Measurements from ENCODE around the gene ANKRD24. TPM values are rescaled to one million over a fixed set of nuclear protein-coding genes. Genes with fewer than 3 reads are reported as not detected.

Gene ANKRD24
- total and polyA plus RNA-seq, 2 of the 13 experiments (the other 11 are each of a cell fraction or from before 2014, with no cell fraction given): 0.13 to 0.24 TPM

DNA sequence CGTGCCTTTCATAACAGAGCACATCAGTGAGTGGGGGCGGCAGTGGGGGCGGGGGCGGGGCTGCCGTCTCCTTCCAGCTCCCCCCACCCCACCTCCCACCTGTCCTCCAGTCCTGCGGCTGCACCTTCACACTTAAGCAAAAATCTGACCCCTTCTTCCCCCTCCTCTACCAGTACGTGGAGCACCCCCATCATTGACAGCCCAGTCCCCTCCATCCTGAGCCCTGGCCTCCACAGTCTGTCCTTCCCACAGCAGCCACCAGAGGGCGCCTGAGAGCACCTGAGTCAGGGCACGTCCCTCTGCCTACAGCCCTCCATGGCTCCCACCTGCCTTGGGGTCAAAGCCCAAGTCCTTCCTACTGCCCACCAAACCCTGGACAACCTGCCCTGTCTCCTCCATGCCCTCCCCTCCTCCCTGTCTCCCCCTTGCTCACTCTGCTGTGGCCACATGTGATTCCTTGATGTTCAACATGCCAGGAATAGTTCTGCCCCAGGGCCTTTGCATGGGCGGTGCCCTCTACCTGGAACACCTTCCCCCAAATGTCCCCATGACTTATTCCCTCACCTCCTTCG is 50.9 kb downstream of the ANKRD24 start (continued):
- peak; percentile 45; the same call in 1 of the 2 replicates for TF ChIP-seq MTA1 (CRISPR knock-in tag; IDR thresholded peaks at IDR 0.05; ENCODE audit: borderline replicate concordance)
- TF ChIP-seq NPAS2 (CRISPR knock-in tag; IDR thresholded peaks at IDR 0.05; ENCODE audit: borderline replicate concordance): no peak

DNA sequence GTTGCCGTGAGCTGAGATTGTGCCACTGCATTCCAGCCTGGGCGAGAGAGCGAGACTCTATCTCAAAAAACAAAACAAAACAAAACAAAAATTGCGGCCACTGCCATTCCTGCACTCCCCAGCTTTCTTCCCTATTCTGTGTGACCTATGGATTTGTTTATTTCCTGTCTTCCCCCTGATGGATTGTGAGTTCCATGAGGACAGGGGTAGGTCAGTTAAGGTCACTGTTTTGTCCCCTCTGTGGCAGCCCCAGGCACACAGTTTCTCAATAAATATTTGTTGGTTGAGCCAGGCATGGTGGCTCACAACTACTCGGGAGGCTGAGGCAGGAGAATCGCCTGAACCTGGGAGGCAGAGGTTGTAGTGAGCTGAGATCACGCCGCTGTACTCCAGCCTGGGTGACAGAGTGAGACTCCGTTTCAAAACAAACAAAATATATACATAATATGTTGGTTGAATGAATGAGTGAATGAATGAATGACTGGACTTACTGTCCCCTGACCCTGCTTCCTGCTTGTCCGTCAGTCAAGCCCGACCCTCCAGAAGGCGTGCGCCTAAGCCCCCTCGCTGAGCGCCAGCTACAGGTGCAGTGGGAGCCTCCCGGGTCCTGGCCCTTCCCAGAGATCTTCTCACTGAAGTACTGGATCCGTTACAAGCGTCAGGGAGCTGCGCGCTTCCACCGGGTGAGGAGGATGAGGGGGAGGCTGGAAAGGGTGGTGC is 51.8 kb downstream of the ANKRD24 start:
- no peaks in the 10 kb centered on the region for H4K20me1 ChIP-seq (ENCODE audit: insufficient read depth, low read length)
- intact Hi-C loops (cut with micrococcal nuclease; ENCODE audit: unreplicated experiment) (no loop called here), in situ Hi-C loops (cut with HindIII; ENCODE audit: extremely low pct_ligation_motif_present, low pct_unique_long_range_greater_than_20kb) (no loop called here)
- no peaks in the 10 kb centered on the region; a peak in 1 of 5 replicates for H3K27me3 ChIP-seq (ENCODE audit: control insufficient read depth in 1 of 2, insufficient read depth in 2 of 2, low read length in 2 of 2)
- FAIRE-seq (no peak), DNase-seq (ENCODE audit: low spot score) (peak; percentile 62), ATAC-seq (peak; percentile 63)
- WGBS (ENCODE audit: low lambda C conversion rate): 3% methylated on average over 14 of the region's 21 CpGs
- H3K9ac ChIP-seq (ENCODE audit: insufficient read depth, low read depth, low read length): peak overlapping the region; percentile 69; the same call in 1 of the 2 replicates
- ChIA-PET POLR2A (interaction anchor here (0.9 to 2.0 kb wide), 3 partner anchors 9 to 89 kb away, joined by 3 to 14 read pairs (median 3); partner anchors contain the start of gene YJU2), CTCF (ENCODE audit: low intra/inter-chr PET ratio, low total read pairs) (no interaction called here)
- H3K9me3 ChIP-seq (ENCODE audit: low read length): no peaks in the 10 kb centered on the region
- H2AFZ ChIP-seq (ENCODE audit: low read length): no peak overlapping the region
- BruUV-seq (replicated peaks): no TSS peak
- H3K36me3 ChIP-seq (replicated peaks in 1 of 2; ENCODE audit: control insufficient read depth in 1 of 2, insufficient read depth in 2 of 2, low read length in 2 of 2): no peaks in the 10 kb centered on the region
- peak overlapping the region; percentile 44 to 65 (median 47) for H3K4me3 ChIP-seq (replicated peaks in 1 of 3; ENCODE audit: insufficient read depth in 1 of 3, low read depth in 2 of 3, low read length in 3 of 3)
- H3K4me1 ChIP-seq (ENCODE audit: insufficient read depth, low read length): peaks cover 37% of the 10 kb centered on the region
- H3K4me2 ChIP-seq (ENCODE audit: low read depth, low read length): peak overlapping the region; percentile 88
- H3K79me2 ChIP-seq (ENCODE audit: insufficient read depth, low read length): no peaks in the 10 kb centered on the region
- H3K27ac ChIP-seq (ENCODE audit: extremely low read length, insufficient read depth, low read length): peak overlapping the region; percentile 64
- TF ChIP-seq MED1 (CRISPR knock-in tag; IDR thresholded peaks at IDR 0.05) (peak; percentile 84), ZNF737 (CRISPR knock-in tag; IDR thresholded peaks at IDR 0.05; ENCODE audit: borderline replicate concordance) (no peak), PHF20 (CRISPR knock-in tag; IDR thresholded peaks at IDR 0.05) (no peak; the same call in 1 of the 2 replicates), CHD2 (IDR thresholded peaks at IDR 0.05; ENCODE audit: low read depth, low read length) (no peak), ZNF33A (CRISPR knock-in tag; IDR thresholded peaks at IDR 0.05; ENCODE audit: borderline replicate concordance) (no peak), TCF7L2 (IDR thresholded peaks at IDR 0.05; ENCODE audit: low read depth, low read length) (no peak), ZNF530 (CRISPR knock-in tag; IDR thresholded peaks at IDR 0.05; ENCODE audit: low read depth) (no peak), ZNF790 (CRISPR knock-in tag; IDR thresholded peaks at IDR 0.05; ENCODE audit: borderline replicate concordance) (no peak), ZIK1 (CRISPR knock-in tag; IDR thresholded peaks at IDR 0.05; ENCODE audit: borderline replicate concordance, low read depth) (no peak), NR3C1 (CRISPR knock-in tag; IDR thresholded peaks at IDR 0.05) (no peak), STAT5B (CRISPR knock-in tag; IDR thresholded peaks at IDR 0.05) (no peak), ZNF329 (CRISPR knock-in tag; IDR thresholded peaks at IDR 0.05; ENCODE audit: low read depth) (no peak), ZSCAN29 (CRISPR knock-in tag; conservative IDR thresholded peaks at IDR 0.05) (no peak), CBFB (CRISPR knock-in tag; IDR thresholded peaks at IDR 0.05) (no peak), ZNF136 (CRISPR knock-in tag; IDR thresholded peaks at IDR 0.05; ENCODE audit: low read depth) (no peak)
- TF ChIP-seq, protein P1, sequence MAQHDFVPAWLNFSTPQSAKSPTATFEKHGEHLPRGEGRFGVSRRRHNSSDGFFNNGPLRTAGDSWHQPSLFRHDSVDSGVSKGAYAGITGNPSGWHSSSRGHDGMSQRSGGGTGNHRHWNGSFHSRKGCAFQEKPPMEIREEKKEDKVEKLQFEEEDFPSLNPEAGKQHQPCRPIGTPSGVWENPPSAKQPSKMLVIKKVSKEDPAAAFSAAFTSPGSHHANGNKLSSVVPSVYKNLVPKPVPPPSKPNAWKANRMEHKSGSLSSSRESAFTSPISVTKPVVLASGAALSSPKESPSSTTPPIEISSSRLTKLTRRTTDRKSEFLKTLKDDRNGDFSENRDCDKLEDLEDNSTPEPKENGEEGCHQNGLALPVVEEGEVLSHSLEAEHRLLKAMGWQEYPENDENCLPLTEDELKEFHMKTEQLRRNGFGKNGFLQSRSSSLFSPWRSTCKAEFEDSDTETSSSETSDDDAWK (CRISPR knock-in tag; IDR thresholded peaks at IDR 0.05): no peak
- TF ChIP-seq, protein P2, sequence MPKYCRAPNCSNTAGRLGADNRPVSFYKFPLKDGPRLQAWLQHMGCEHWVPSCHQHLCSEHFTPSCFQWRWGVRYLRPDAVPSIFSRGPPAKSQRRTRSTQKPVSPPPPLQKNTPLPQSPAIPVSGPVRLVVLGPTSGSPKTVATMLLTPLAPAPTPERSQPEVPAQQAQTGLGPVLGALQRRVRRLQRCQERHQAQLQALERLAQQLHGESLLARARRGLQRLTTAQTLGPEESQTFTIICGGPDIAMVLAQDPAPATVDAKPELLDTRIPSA (CRISPR knock-in tag; IDR thresholded peaks at IDR 0.05; ENCODE audit: borderline replicate concordance): no peak
